ENCODE data around the gene FLT4. TPM values are rescaled to one million over a fixed set of nuclear protein-coding genes. Genes with fewer than 3 reads are reported as not detected.

The FLT4 gene
- total RNA-seq, 1 donor from 2014 or later, result 0.10 TPM

DNA sequence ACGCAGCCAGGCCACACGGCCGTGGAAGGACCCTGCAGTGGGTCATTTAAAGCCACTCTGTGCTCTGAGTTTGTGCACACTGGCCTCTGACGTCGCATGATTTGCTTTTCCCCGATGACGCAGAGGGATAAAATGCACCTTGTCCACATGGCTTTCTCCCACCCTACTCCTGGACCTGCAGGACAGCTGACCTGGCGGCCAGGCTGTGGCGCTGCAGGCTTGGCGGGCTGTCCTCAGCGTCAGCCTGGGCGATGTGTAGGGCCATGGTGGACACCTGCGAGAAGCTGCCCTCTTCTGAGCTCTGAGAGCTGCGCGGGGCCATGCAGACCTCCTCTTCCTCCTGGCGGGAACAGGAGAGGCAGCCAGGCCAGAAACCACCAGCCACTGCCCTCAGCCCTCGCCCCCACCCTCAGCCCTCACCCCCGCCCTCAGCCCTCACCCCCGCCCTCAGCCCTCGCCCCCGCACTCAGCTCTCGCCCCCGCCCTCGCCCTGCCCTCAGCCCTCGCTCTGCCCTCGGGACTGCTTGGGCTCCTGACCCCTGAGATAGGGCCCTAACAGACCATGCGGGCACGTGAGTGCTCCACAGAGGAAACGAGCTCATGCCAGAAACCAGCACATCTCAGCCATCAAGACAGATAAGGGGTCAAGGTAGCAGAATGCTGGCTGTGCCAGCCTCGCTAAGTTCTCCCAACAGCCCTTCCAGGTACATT is 38.1 kb downstream of the FLT4 start:
- Mint-ChIP-seq H3K27me3 (ENCODE audit: low read depth) (no peaks in the 10 kb centered on the region), H3K36me3 (ENCODE audit: low read depth) (no peaks in the 10 kb centered on the region), H3K4me3 (ENCODE audit: unreplicated experiment) (no peak overlapping the region), H3K27ac (ENCODE audit: unreplicated experiment) (no peak overlapping the region), H3K9me3 (ENCODE audit: low read depth) (no peaks in the 10 kb centered on the region), H3K4me1 (ENCODE audit: low read depth) (no peaks in the 10 kb centered on the region)
- TF ChIP-seq, protein P1, sequence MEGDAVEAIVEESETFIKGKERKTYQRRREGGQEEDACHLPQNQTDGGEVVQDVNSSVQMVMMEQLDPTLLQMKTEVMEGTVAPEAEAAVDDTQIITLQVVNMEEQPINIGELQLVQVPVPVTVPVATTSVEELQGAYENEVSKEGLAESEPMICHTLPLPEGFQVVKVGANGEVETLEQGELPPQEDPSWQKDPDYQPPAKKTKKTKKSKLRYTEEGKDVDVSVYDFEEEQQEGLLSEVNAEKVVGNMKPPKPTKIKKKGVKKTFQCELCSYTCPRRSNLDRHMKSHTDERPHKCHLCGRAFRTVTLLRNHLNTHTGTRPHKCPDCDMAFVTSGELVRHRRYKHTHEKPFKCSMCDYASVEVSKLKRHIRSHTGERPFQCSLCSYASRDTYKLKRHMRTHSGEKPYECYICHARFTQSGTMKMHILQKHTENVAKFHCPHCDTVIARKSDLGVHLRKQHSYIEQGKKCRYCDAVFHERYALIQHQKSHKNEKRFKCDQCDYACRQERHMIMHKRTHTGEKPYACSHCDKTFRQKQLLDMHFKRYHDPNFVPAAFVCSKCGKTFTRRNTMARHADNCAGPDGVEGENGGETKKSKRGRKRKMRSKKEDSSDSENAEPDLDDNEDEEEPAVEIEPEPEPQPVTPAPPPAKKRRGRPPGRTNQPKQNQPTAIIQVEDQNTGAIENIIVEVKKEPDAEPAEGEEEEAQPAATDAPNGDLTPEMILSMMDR (IDR thresholded peaks at IDR 0.05), result no peak
- no peak for DNase-seq (ENCODE audit: low spot score)

DNA sequence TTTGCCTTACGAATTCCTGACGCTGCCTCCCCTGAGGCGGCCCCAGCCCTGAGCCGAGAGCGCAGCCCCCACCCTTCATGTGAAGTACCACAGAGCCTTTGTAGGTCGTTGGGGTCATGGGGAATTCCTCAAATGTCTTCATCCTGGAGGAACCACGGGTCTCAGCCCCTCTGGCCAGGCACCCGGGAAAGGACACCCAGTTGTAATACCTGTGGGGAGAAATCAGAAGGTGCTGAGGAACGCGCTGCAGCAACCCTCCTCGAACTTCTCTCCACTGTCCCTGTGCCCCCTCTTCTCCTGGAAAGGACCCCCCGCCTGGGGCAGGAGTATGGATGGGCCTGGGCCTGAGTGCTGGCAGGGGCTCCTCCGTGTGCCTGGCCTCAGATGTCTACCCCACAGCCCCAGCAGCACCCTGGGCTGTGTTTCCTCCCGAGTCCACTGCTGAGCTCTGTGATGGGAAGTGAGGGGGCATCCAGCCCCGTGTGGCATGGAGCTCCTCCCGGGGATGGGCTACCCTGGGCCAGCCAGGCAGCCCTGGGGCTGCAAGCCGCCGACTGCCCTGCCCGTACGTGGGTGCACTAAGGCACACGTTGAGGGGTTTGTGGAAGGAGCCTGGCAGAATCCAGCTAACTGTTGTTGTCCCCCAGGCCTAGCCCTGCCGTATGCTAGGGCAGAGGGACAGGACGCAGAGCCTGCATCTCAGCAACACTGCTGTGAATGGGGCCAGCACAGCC is 39.4 kb downstream of the FLT4 start:
- H3K9me3 Mint-ChIP-seq (ENCODE audit: low read depth), result no peaks in the 10 kb centered on the region
- DNase-seq (ENCODE audit: low spot score), result no peak
- H3K27me3 Mint-ChIP-seq (ENCODE audit: low read depth), result no peaks in the 10 kb centered on the region
- H3K36me3 Mint-ChIP-seq (ENCODE audit: low read depth), result no peaks in the 10 kb centered on the region
- no peak overlapping the region for H3K27ac Mint-ChIP-seq (ENCODE audit: unreplicated experiment)
- no peak overlapping the region for H3K4me3 Mint-ChIP-seq (ENCODE audit: unreplicated experiment)
- TF ChIP-seq, protein P1 (IDR thresholded peaks at IDR 0.05), result no peak
- no peaks in the 10 kb centered on the region for H3K4me1 Mint-ChIP-seq (ENCODE audit: low read depth)

DNA sequence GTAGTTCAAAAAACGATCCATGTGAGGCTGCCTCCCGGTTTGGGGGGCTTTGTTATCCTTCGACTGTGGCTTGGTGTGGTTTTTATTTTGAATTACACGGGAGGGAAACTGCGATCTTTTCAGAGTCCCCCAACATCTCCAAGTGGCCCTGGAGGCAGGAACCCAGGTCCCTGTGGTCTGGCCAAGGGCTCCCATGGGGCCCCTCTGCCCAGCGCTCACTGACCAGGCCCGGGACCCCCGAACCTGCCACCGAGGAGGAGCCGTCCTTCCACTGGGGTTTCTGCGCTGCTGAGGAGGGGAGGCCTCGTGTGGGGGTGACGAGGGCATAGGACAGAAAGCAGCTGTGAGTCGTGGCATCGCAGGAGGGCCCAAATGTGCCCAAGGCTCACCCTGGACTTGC is 40.0 kb downstream of the FLT4 start:
- no peaks in the 10 kb centered on the region for H3K27me3 Mint-ChIP-seq (ENCODE audit: low read depth)
- H3K4me1 Mint-ChIP-seq (ENCODE audit: low read depth), result no peaks in the 10 kb centered on the region
- H3K9me3 Mint-ChIP-seq (ENCODE audit: low read depth), result no peaks in the 10 kb centered on the region
- TF ChIP-seq, protein P1 (IDR thresholded peaks at IDR 0.05), result no peak
- H3K36me3 Mint-ChIP-seq (ENCODE audit: low read depth), result no peaks in the 10 kb centered on the region
- DNase-seq (ENCODE audit: low spot score), result no peak
- no peak overlapping the region for H3K27ac Mint-ChIP-seq (ENCODE audit: unreplicated experiment)
- no peak overlapping the region for H3K4me3 Mint-ChIP-seq (ENCODE audit: unreplicated experiment)

DNA sequence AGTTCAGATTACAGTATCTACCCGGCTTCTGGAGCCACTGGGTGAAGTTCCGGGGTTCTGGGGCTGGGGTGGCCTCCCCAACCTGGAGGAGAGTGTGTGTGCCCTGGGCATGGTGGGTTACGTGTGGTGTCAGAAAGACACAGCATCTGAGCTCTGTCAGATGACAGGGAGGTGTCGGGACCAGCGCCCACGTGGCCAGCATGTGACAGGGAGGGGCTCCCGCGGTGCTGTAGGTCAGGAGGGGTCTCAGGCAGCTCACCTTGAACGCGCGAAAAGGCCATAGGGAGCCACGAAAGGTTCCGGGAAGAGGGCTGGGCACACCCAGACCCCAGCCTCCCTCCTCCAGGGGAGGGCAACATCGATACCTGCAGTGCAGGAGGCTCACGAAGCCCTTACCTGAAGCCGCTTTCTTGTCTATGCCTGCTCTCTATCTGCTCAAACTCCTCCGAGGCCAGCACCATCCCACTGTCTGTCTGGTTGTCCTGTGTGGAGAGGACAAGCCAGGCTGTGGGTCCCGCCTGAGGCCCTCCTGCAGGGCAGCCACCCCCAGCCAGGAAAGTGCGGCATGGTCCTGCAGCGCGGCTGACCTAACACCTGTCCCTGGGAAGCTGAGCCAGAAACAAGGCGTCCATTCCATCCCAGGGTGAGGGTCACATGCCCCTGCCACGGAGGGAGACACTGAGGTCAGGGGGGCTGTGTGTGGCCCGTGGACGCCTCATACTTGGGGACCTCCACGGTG is 40.7 kb downstream of the FLT4 start:
- H3K36me3 Mint-ChIP-seq (ENCODE audit: low read depth), result no peaks in the 10 kb centered on the region
- no peaks in the 10 kb centered on the region for H3K9me3 Mint-ChIP-seq (ENCODE audit: low read depth)
- no peaks in the 10 kb centered on the region for H3K27me3 Mint-ChIP-seq (ENCODE audit: low read depth)
- H3K4me1 Mint-ChIP-seq (ENCODE audit: low read depth), result no peaks in the 10 kb centered on the region
- no peak for DNase-seq (ENCODE audit: low spot score)
- no peak overlapping the region for H3K27ac Mint-ChIP-seq (ENCODE audit: unreplicated experiment)
- no peak overlapping the region for H3K4me3 Mint-ChIP-seq (ENCODE audit: unreplicated experiment)
- TF ChIP-seq, protein P1 (IDR thresholded peaks at IDR 0.05), result no peak

DNA sequence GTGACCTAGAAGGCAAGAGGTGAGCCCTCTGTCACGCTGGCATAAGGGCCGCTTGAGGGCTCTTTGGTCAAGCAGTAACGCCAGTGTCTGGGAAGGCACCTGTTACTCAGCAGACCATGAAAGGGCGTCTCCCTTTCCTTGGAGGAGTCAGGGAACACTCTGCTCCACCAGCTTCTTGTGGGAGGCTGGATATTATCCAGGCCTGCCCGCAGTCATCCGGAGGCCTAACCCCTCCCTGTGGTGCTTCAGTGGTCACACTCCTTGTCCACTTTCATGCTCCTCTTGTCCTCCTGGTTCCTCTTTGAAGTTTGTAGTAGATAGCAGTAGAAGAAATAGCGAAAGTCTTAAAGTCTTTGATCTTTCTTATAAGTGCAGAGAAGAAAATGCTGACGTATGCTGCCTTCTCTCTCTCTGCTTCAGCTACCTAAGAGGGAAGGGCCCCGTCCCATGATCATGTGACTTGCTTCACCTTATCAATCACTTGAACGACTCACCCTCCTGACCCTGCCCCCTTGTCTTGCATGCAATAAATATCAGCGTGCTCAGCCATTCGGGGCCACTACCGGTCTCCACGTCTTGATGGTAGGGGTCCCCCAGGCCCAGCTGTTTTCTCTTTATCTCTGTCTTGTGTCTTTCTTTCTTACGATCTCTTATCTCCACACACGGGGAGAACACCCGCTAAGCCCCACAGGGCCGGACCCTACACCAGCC is 41.4 kb downstream of the FLT4 start:
- H3K27me3 Mint-ChIP-seq (ENCODE audit: low read depth), result no peaks in the 10 kb centered on the region
- DNase-seq (ENCODE audit: low spot score), result peak; percentile 69
- H3K36me3 Mint-ChIP-seq (ENCODE audit: low read depth), result no peaks in the 10 kb centered on the region
- H3K9me3 Mint-ChIP-seq (ENCODE audit: low read depth), result no peaks in the 10 kb centered on the region
- H3K27ac Mint-ChIP-seq (ENCODE audit: unreplicated experiment), result no peak overlapping the region
- TF ChIP-seq, protein P1 (IDR thresholded peaks at IDR 0.05), result no peak
- H3K4me1 Mint-ChIP-seq (ENCODE audit: low read depth), result no peaks in the 10 kb centered on the region
- H3K4me3 Mint-ChIP-seq (ENCODE audit: unreplicated experiment), result no peak overlapping the region
